ENCODE measurements around the gene MCL1.
A peak's percentile ranks its signal among the peaks of the same experiment; 100 is the strongest.

The MCL1 gene

GRCh38 chr1:150613061-150613920, 33.9 kb upstream of the MCL1 start (continued):
- TF ChIP-seq, protein P1, sequence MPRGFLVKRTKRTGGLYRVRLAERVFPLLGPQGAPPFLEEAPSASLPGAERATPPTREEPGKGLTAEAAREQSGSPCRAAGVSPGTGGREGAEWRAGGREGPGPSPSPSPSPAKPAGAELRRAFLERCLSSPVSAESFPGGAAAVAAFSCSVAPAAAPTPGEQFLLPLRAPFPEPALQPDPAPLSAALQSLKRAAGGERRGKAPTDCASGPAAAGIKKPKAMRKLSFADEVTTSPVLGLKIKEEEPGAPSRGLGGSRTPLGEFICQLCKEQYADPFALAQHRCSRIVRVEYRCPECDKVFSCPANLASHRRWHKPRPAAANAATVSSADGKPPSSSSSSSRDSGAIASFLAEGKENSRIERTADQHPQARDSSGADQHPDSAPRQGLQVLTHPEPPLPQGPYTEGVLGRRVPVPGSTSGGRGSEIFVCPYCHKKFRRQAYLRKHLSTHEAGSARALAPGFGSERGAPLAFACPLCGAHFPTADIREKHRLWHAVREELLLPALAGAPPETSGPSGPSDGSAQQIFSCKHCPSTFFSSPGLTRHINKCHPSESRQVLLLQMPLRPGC (tag by site-specific recombination; IDR thresholded peaks at IDR 0.05): 0 out of 2 replicates have a peak, but pooled peaks have one; percentile 54
- TF ChIP-seq ZBTB21 (tag by site-specific recombination; IDR thresholded peaks at IDR 0.05): peak; percentile 72; the same call in 1 of the 2 replicates
- no peak for TF ChIP-seq YY2 (tag by site-specific recombination; IDR thresholded peaks at IDR 0.05)
- no peak for TF ChIP-seq ZNF768 (tag by site-specific recombination; IDR thresholded peaks at IDR 0.05)
- TF ChIP-seq, protein P2, sequence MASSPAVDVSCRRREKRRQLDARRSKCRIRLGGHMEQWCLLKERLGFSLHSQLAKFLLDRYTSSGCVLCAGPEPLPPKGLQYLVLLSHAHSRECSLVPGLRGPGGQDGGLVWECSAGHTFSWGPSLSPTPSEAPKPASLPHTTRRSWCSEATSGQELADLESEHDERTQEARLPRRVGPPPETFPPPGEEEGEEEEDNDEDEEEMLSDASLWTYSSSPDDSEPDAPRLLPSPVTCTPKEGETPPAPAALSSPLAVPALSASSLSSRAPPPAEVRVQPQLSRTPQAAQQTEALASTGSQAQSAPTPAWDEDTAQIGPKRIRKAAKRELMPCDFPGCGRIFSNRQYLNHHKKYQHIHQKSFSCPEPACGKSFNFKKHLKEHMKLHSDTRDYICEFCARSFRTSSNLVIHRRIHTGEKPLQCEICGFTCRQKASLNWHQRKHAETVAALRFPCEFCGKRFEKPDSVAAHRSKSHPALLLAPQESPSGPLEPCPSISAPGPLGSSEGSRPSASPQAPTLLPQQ (tag by site-specific recombination; IDR thresholded peaks at IDR 0.05): 0 out of 2 replicates have a peak, but pooled peaks have one; percentile 28
- TF ChIP-seq GLIS1 (tag by site-specific recombination; IDR thresholded peaks at IDR 0.05): 0 out of 2 replicates have a peak, but pooled peaks have one; percentile 9
- TF ChIP-seq ZEB2 (tag by site-specific recombination; IDR thresholded peaks at IDR 0.05): peak; percentile 73

GRCh38 chr1:150612014-150612345, 32.6 kb upstream of the MCL1 start:
- TF ChIP-seq ZNF138 (tag by site-specific recombination; IDR thresholded peaks at IDR 0.05; ENCODE audit: borderline replicate concordance) (no peak), ZNF391 (tag by site-specific recombination; IDR thresholded peaks at IDR 0.05; ENCODE audit: borderline replicate concordance, low read depth) (no peak), ZNF133 (tag by site-specific recombination; IDR thresholded peaks at IDR 0.05) (no peak)
- Histone ChIP-seq H3K4me3 (ENCODE audit: low read depth, low read length) (no peak overlapping the region), H3K9me3 (ENCODE audit: control insufficient read depth, insufficient read depth, low read depth, low read length) (no peaks in the 10 kb centered on the region), H3K4me1 (ENCODE audit: control insufficient read depth, insufficient read depth, low read length) (peaks cover 4% of the 10 kb centered on the region; the same call in 1 of the 2 replicates), H3K27ac (ENCODE audit: extremely low read depth, low read depth, low read length) (no peak overlapping the region), H3K36me3 (ENCODE audit: control insufficient read depth in 2 of 2, insufficient read depth in 1 of 2, low read length in 2 of 2) (peaks cover under 1 to 51% of the 10 kb centered on the region in 2 experiments; a peak in 2 of 3 replicates)
- ChIA-PET POLR2A (interaction anchor here (0.7 kb wide), 1 partner anchor 18 kb away, joined by 5 read pairs; no protein-coding TSS in a partner anchor), CTCF (no interaction called here)

GRCh38 chr1:150610576-150610975, 31.2 kb upstream of the MCL1 start:
- ChIA-PET CTCF (no interaction called here), POLR2A (interaction anchor here (0.6 kb wide), 1 partner anchor 8 kb away, joined by 5 read pairs; no protein-coding TSS in a partner anchor)

DNA sequence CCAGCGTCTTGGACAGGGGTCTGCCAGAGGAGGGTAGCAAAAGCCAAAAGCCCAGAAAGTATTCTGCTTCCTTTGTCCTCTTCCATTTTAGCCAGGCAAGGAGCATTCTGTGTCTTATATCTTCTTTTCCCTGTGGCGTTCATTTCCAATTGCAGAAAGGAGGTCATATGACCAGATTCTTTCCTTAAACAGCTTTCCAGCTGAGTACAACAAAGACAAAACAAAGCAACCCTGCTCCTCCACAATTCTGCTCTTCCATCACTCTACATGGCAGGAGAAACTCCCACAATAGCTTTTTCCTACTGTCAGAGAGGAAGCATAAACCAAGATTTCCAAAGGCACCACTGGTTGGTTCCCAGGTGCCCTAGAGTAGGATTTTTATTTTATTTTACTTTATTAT, 30.3 kb upstream of the MCL1 start:
- Histone ChIP-seq H3K36me3 (ENCODE audit: control insufficient read depth in 2 of 2, insufficient read depth in 1 of 2, low read length in 2 of 2) (peaks cover 0 to 29% of the 10 kb centered on the region in 2 experiments; a peak in 2 of 3 replicates), H3K27ac (ENCODE audit: extremely low read depth, low read depth, low read length) (no peak overlapping the region), H3K9me3 (ENCODE audit: control insufficient read depth, insufficient read depth, low read depth, low read length) (no peaks in the 10 kb centered on the region), H3K4me1 (ENCODE audit: control insufficient read depth, insufficient read depth, low read length) (peaks cover 5% of the 10 kb centered on the region; the same call in 1 of the 2 replicates), H3K4me3 (ENCODE audit: low read depth, low read length) (no peak overlapping the region)
- TF ChIP-seq ZNF776 (tag by site-specific recombination; IDR thresholded peaks at IDR 0.05; ENCODE audit: borderline replicate concordance) (no peak), GFI1B (tag by site-specific recombination; IDR thresholded peaks at IDR 0.05) (no peak), ZBTB7A (tag by site-specific recombination; IDR thresholded peaks at IDR 0.05; ENCODE audit: low read depth) (no peak), ZNF660 (tag by site-specific recombination; IDR thresholded peaks at IDR 0.05) (no peak), ZIC2 (tag by site-specific recombination; IDR thresholded peaks at IDR 0.05) (no peak), ZNF157 (tag by site-specific recombination; IDR thresholded peaks at IDR 0.05) (no peak), ZFHX2 (tag by site-specific recombination; conservative IDR thresholded peaks at IDR 0.05) (no peak), ZNF426 (tag by site-specific recombination; IDR thresholded peaks at IDR 0.05) (no peak), ZBTB20 (tag by site-specific recombination; IDR thresholded peaks at IDR 0.05) (no peak), SETDB1 (IDR thresholded peaks at IDR 0.05; ENCODE audit: insufficient read length, low read length) (no peak), ZBTB48 (tag by site-specific recombination; IDR thresholded peaks at IDR 0.05) (no peak), IKZF3 (tag by site-specific recombination; IDR thresholded peaks at IDR 0.05) (no peak), ZNF274 (IDR thresholded peaks at IDR 0.05; ENCODE audit: low read length) (no peak), ZNF274 (tag by site-specific recombination; IDR thresholded peaks at IDR 0.05; ENCODE audit: borderline replicate concordance) (no peak)
- TF ChIP-seq, protein P3, sequence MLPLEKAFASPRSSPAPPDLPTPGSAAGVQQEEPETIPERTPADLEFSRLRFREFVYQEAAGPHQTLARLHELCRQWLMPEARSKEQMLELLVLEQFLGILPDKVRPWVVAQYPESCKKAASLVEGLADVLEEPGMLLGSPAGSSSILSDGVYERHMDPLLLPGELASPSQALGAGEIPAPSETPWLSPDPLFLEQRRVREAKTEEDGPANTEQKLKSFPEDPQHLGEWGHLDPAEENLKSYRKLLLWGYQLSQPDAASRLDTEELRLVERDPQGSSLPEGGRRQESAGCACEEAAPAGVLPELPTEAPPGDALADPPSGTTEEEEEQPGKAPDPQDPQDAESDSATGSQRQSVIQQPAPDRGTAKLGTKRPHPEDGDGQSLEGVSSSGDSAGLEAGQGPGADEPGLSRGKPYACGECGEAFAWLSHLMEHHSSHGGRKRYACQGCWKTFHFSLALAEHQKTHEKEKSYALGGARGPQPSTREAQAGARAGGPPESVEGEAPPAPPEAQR (tag by site-specific recombination; IDR thresholded peaks at IDR 0.05): no peak
- ChIA-PET CTCF (interaction anchor here (0.9 kb wide), 1 partner anchor 10 kb away, joined by 3 read pairs; no protein-coding TSS in a partner anchor), POLR2A (interaction anchor here (0.7 to 1.1 kb wide), 2 partner anchors 10 to 114 kb away, joined by 4 to 8 read pairs; no protein-coding TSS in a partner anchor)

More at GRCh38 chr1:150610576-150610975, 31.2 kb upstream of the MCL1 start:
- no peak overlapping the region for H3K4me3 ChIP-seq (ENCODE audit: low read depth, low read length)
- peaks cover 4% of the 10 kb centered on the region; the same call in 1 of the 2 replicates for H3K4me1 ChIP-seq (ENCODE audit: control insufficient read depth, insufficient read depth, low read length)
- H3K36me3 ChIP-seq (ENCODE audit: control insufficient read depth in 2 of 2, insufficient read depth in 1 of 2, low read length in 2 of 2): peaks cover 0 to 37% of the 10 kb centered on the region in 2 experiments; a peak in 2 of 3 replicates
- H3K27ac ChIP-seq (ENCODE audit: extremely low read depth, low read depth, low read length): no peak overlapping the region
- H3K9me3 ChIP-seq (ENCODE audit: control insufficient read depth, insufficient read depth, low read depth, low read length): no peaks in the 10 kb centered on the region
- TF ChIP-seq ZNF664 (tag by site-specific recombination; IDR thresholded peaks at IDR 0.05): peak; percentile 53; the same call in 1 of the 2 replicates
- no peak for TF ChIP-seq ZNF548 (tag by site-specific recombination; IDR thresholded peaks at IDR 0.05)

Data from HEK293 (cell line).